ENCODE results near the gene TNFSF13B. TPM values are rescaled to one million over a fixed set of nuclear protein-coding genes. Genes with fewer than 3 reads are reported as not detected.

Gene TNFSF13B, protein sequence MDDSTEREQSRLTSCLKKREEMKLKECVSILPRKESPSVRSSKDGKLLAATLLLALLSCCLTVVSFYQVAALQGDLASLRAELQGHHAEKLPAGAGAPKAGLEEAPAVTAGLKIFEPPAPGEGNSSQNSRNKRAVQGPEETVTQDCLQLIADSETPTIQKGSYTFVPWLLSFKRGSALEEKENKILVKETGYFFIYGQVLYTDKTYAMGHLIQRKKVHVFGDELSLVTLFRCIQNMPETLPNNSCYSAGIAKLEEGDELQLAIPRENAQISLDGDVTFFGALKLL
- total RNA-seq (4.5 and 4.7 TPM in 2 replicates), polyA plus RNA-seq (1.7 and 2.0 TPM in 2 replicates), polyA minus RNA-seq (4.2 and 4.8 TPM in 2 replicates)
- 6.4 TPM for total RNA-seq (2013)

DNA sequence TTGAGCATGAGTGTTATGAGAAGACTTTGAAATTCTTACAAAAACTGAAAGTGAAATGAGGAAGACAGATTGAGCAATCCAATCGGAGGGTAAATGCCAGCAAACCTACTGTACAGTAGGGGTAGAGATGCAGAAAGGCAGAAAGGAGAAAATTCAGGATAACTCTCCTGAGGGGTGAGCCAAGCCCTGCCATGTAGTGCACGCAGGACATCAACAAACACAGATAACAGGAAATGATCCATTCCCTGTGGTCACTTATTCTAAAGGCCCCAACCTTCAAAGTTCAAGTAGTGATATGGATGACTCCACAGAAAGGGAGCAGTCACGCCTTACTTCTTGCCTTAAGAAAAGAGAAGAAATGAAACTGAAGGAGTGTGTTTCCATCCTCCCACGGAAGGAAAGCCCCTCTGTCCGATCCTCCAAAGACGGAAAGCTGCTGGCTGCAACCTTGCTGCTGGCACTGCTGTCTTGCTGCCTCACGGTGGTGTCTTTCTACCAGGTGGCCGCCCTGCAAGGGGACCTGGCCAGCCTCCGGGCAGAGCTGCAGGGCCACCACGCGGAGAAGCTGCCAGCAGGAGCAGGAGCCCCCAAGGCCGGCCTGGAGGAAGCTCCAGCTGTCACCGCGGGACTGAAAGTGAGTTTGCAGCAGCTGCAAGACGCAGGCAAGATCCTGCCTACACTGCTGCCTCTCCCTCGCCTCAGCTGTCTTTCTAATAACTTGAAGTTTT lies at the start of gene TNFSF13B:
Gene TNFSF13B (plus strand): TSS at position 118 of the 728 bp plus-strand sequence. CDS start 178 bp downstream, at position 296.
- H3K9ac ChIP-seq (ENCODE audit: low read length): peak within 1 kb of the TSS; percentile 73
- peak; percentile 65 for DNase-seq
- Mint-ChIP-seq H3K4me1 (peaks cover 51% of the 10 kb centered on the region), H3K27me3 (no peaks in the 10 kb centered on the region), H3K9me3 (ENCODE audit: insufficient read depth) (peaks cover 2% of the 10 kb centered on the region), H3K4me3 (peak within 1 kb of the TSS; percentile 86), H3K27ac (peak within 1 kb of the TSS; percentile 87)
- peaks cover 0 to 3% (median 0%) of the 10 kb centered on the region in 3 donors for H3K9me3 ChIP-seq (ENCODE audit: control extremely low read depth in 1 of 3, control insufficient read depth in 2 of 3, insufficient read depth in 1 of 3, low read length in 2 of 3)
- H3K79me2 ChIP-seq (ENCODE audit: control insufficient read depth, insufficient read depth, low read length): no peaks in the 10 kb centered on the region
- WGBS (ENCODE audit: insufficient coverage): 0% methylated on average over 14 of the region's 16 CpGs
- H3K27ac ChIP-seq (ENCODE audit: low read length in 2 of 2): peak within 1 kb of the TSS; percentile 61 to 83
- H2AFZ ChIP-seq (ENCODE audit: insufficient read depth, low read depth, low read length, poor library complexity, severe bottlenecking): peak within 1 kb of the TSS; percentile 85
- peak; percentile 67 for ATAC-seq (ENCODE audit: low read depth)
- H3K27me3 ChIP-seq (replicated peaks in 1 of 4; ENCODE audit: control extremely low read depth in 1 of 4, control insufficient read depth in 3 of 4, insufficient read depth in 4 of 4, low read length in 3 of 4): no peaks in the 10 kb centered on the region
- TF ChIP-seq, protein P1, sequence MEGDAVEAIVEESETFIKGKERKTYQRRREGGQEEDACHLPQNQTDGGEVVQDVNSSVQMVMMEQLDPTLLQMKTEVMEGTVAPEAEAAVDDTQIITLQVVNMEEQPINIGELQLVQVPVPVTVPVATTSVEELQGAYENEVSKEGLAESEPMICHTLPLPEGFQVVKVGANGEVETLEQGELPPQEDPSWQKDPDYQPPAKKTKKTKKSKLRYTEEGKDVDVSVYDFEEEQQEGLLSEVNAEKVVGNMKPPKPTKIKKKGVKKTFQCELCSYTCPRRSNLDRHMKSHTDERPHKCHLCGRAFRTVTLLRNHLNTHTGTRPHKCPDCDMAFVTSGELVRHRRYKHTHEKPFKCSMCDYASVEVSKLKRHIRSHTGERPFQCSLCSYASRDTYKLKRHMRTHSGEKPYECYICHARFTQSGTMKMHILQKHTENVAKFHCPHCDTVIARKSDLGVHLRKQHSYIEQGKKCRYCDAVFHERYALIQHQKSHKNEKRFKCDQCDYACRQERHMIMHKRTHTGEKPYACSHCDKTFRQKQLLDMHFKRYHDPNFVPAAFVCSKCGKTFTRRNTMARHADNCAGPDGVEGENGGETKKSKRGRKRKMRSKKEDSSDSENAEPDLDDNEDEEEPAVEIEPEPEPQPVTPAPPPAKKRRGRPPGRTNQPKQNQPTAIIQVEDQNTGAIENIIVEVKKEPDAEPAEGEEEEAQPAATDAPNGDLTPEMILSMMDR (IDR thresholded peaks at IDR 0.05): peak; percentile 22
- no peak for TF ChIP-seq EZH2 (IDR thresholded peaks at IDR 0.05; ENCODE audit: borderline replicate concordance, insufficient read depth, low read depth, low read length, poor library complexity, severe bottlenecking)
- H4K20me1 ChIP-seq (ENCODE audit: control insufficient read depth, insufficient read depth, low read length, poor library complexity, severe bottlenecking): no peaks in the 10 kb centered on the region
- ChIA-PET POLR2A (no interaction called here), CTCF (interaction anchor here (0.8 to 1.5 kb wide), 6 partner anchors 18 to 57 kb away, joined by 3 to 5 read pairs (median 3); no protein-coding TSS in a partner anchor)
- peak within 1 kb of the TSS; percentile 86 for H3K4me2 ChIP-seq (replicated peaks; ENCODE audit: low read depth, low read length, poor library complexity, severe bottlenecking)
- no peaks in the 10 kb centered on the region for H3K36me3 ChIP-seq (replicated peaks in 1 of 2; ENCODE audit: control extremely low read depth in 1 of 2, control insufficient read depth in 1 of 2, extremely low read depth in 1 of 2, insufficient read depth in 2 of 2, low read length in 1 of 2)
- H3K4me3 ChIP-seq (ENCODE audit: control extremely low read depth in 1 of 5, extremely low read depth in 1 of 5, insufficient read depth in 1 of 5, low read depth in 2 of 5, low read length in 4 of 5): peak within 1 kb of the TSS; percentile 45 to 74 (median 64)
- intact Hi-C loops (cut with micrococcal nuclease): loop anchor here (2.0 kb wide), 1 partner anchor 51 kb away; the partner anchor contains the start of gene ABHD13
- peaks cover 37 to 44% of the 10 kb centered on the region in 2 donors for H3K4me1 ChIP-seq (ENCODE audit: control insufficient read depth in 2 of 2, insufficient read depth in 2 of 2, low read length in 2 of 2)
